WERI-Rb-1 (cell line): Measurements from ENCODE around the gene GOLGA6L10.
"Not testable (repeated sequence)": the region's sequence is repeated elsewhere in the genome, so short reads cannot be mapped to it uniquely, and the experiment has no call there.

ENCODE experiments used
- DNase-seq: peaks from one replicate; pipeline ENCODE4 v3.0.0-alpha.2; 2020
- H3K27ac ChIP-seq: fragments of 250-450 bp; sonication (Bioruptor Pico); 2 replicates; pipeline ENCODE4 v1.5.1; 2020; ENCODE audit warnings: mild to moderate bottlenecking, moderate library complexity
- H3K27me3 ChIP-seq: fragments of 250-450 bp; sonication (Bioruptor Pico); 2 replicates; pipeline ENCODE4 v1.5.1; 2021; ENCODE audit warnings: mild to moderate bottlenecking, low read depth, moderate library complexity; ENCODE audit not compliant: insufficient read depth, severe bottlenecking
- H3K36me3 ChIP-seq: fragments of 250-450 bp; sonication (Bioruptor Pico); 2 replicates; pipeline ENCODE4 v1.5.1; 2020; ENCODE audit warnings: mild to moderate bottlenecking, moderate library complexity
- H3K4me3 ChIP-seq: 2 replicates; pipeline ENCODE4 v1.5.1; 2011; ENCODE audit warnings: low read depth, mild to moderate bottlenecking, control low read depth, low read length
- H3K9me3 ChIP-seq: fragments of 250-450 bp; sonication (Bioruptor Pico); 2 replicates; pipeline ENCODE4 v1.5.1; 2021; ENCODE audit warnings: mild to moderate bottlenecking, moderate library complexity; ENCODE audit not compliant: severe bottlenecking
- TF ChIP-seq, protein P1 (sequence below): IDR thresholded peaks from 2 replicates; pipeline ENCODE4 v1.5.1; 2011; ENCODE audit warnings: low read depth, mild to moderate bottlenecking, control low read depth, inconsistent platforms, low read length

The GOLGA6L10 gene

DNA sequence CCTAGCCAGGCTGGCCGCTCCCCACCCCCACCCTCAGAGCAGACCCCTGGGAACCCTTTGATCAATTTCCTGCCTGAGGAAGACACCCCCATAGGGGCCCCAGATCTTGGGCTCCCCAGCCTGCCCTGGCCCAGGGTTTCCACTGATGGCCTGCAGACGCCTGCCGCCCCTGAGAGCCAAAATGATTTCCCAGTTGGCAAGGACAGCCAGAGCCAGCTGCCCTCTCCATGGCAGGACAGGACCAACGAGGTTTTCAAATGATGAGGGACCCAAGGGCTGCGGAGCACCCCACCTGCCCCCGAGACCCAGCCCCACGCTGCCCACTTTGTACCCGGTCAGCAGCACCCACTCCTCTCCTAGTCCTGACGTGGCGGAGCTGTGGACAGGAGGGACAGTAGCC, 21.9 kb downstream of the GOLGA6L10 start:
- not testable (repeated sequence) for H3K4me3 ChIP-seq, H3K27ac ChIP-seq, H3K9me3 ChIP-seq, H3K36me3 ChIP-seq, H3K27me3 ChIP-seq, DNase-seq

DNA sequence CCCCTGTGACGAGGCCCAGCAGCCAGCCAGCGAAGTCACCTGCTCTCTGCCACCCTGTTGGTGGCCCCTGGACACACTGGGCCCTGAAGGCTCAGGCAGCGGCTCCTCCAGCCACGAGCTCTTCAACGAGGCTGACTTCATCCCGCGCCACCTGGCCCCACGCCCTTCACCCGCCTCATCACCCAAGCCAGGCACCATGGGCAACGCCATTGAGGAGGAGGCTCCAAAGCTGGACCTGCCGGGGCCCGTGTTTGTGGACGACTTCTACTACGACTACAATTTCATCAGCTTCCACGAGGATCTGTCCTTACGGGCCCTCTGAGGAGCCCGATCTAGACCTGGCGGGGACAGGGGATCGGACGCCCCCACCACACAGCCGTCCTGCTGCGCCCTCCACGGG, 22.4 kb downstream of the GOLGA6L10 start:
- H3K9me3 ChIP-seq, H3K27me3 ChIP-seq, H3K4me3 ChIP-seq, DNase-seq, H3K27ac ChIP-seq, H3K36me3 ChIP-seq: not testable (repeated sequence)

GRCh38 chr15:82325646-82326045, 23.6 kb downstream of the GOLGA6L10 start:
- H3K27me3 ChIP-seq, H3K4me3 ChIP-seq: not testable (repeated sequence)

DNA sequence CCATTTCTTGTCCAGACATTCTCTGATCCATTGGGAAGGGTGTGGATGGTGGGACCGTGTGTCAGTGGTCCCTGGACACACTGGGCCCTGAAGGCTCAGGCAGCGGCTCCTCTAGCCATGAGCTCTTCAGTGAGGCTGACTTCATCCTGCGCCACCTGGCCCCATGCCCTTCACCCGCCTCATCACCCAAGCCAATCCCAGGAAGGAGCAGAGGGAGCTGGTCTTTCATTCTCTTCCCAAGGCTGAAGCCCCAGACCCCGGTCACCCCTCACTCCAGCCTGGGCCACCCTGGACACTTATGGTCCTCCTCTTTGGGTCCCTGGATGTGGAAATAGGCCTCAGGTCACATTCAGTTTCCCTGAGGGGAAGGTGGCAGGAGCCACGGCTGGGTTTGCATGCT, 24.4 kb downstream of the GOLGA6L10 start:
- H3K27ac ChIP-seq, H3K27me3 ChIP-seq, DNase-seq, H3K9me3 ChIP-seq, H3K4me3 ChIP-seq, H3K36me3 ChIP-seq: not testable (repeated sequence)

More at GRCh38 chr15:82325646-82326045, 23.6 kb downstream of the GOLGA6L10 start:
- not testable (repeated sequence) for H3K9me3 ChIP-seq, H3K36me3 ChIP-seq, DNase-seq, H3K27ac ChIP-seq

DNA sequence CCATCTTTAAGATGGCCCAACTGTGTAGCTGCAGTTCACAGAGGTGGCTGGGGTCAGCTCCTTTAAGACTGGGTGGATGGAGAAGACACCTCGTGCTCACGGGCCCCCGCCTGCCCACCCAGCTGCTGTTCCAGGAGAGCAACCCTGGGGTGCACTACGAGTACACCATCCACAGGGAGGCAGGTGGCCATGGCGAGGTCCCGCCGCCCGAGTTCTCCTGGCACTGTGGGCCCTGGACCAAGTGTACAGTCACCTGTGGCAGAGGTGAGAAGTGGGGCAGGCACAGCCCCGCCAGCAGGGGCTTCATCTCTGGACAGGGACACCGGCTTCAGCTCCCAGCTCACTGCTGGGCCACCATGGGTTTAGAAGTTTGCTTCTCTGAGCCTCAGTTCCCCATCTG, 26.8 kb downstream of the GOLGA6L10 start:
- H3K27me3 ChIP-seq, H3K36me3 ChIP-seq, H3K9me3 ChIP-seq, H3K27ac ChIP-seq, DNase-seq, H3K4me3 ChIP-seq: not testable (repeated sequence)

DNA sequence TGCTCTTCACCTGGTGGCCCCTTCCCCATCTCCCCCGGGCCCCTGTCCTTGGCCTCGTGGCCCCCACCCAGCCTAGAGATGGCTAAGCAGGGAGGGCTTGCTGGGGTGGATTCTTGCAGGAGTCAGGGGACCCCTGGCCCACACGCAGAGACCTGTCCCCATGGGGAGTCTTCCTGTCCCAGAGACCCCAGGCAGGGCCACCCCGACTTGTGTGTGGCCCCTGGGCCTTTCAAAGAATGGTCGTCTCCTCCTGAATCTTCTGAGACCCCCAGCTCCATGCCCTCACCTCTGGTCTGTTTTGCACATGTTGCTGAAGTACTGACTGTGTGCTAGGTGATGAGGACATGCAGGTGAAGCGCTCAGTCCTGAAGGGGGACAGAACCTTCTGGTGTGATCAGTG, 28.4 kb downstream of the GOLGA6L10 start:
- DNase-seq, H3K4me3 ChIP-seq: not testable (repeated sequence)

DNA sequence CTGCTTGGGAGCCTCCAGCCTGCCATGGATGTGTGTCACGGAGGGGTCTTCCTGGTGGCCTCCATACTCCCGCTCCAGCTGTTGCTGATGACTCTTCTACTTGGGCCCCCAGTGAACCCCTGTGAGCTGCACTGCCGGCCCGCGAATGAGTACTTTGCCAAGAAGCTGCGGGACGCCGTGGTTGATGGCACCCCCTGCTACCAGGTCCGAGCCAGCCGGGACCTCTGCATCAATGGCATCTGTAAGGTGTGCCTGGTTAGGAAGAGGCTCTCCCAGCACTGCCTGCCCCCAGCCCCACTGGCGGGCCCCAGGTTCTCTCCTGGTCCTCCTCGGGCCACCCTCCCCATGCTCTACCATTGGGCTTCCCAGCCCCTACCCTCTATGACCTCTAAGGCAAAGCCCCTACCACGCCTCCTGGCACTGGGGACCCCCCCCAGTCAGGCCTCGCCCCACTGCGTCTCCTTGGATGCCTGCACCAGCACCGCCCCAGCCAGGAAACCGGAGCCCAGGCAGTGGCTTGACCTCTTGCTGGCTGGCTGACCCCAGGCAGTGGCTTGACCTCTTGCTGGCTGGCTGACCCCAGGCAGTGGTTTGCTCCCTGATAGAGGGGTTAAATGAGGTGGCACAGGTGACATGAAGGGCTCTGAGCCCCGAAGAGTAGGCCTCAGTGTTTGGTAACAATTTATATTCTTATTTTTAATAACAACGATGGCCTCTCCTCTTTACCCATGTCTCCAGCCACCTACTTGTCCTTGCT, 29.6 kb downstream of the GOLGA6L10 start:
- H3K4me3 ChIP-seq, H3K9me3 ChIP-seq, H3K27ac ChIP-seq, H3K27me3 ChIP-seq, DNase-seq, H3K36me3 ChIP-seq: not testable (repeated sequence)

More for the DNA sequence above, 28.4 kb downstream of the GOLGA6L10 start:
- H3K36me3 ChIP-seq, H3K27me3 ChIP-seq, H3K9me3 ChIP-seq, H3K27ac ChIP-seq: not testable (repeated sequence)

DNA sequence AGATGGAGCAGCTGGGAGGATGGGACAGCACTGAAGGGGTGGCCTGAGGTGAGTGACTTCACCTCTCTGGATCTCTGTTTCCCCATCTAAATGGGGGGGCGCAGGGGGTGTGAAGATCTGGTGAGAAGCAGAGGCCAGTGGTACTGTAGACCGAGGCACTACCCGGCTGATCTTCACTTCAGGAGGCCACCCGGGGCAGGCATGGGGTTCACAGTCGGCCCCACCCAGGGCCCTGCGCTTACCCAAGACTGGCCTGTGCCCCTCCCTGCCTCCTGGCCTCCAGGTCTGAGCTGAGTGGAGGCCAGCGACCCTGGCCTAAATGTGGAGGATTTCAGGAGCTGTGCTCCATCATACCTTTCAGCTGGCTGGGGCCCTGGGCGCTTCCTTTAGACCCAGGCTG, 31.0 kb downstream of the GOLGA6L10 start:
- not testable (repeated sequence) for H3K4me3 ChIP-seq, H3K9me3 ChIP-seq, H3K27ac ChIP-seq

DNA sequence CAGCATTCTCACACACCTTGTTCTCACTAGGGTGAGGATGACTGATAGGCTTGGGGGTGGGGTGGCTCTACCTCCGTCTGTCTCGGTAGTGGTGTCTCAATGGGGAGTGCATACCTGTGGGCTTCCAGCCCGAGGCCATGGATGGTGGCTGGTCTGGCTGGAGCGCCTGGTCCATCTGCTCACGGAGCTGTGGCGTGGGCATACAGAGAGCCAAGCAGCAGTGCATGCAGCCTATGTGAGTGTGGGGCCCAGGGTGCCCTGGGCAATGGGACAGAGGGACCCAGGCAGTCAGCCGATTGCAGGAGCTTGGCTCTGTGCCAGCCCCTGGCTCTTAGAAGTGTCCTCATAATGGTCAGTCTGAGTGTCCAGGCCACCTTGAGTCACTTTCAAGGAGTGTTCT, 31.8 kb downstream of the GOLGA6L10 start:
- not testable (repeated sequence) for DNase-seq, H3K27me3 ChIP-seq

More for the DNA sequence above, 31.0 kb downstream of the GOLGA6L10 start:
- not testable (repeated sequence) for H3K36me3 ChIP-seq, DNase-seq, H3K27me3 ChIP-seq

GRCh38 chr15:82317091-82317489, 32.2 kb downstream of the GOLGA6L10 start:
- no peak for DNase-seq
- Histone ChIP-seq H3K27me3 (no peaks in the 10 kb centered on the region), H3K36me3 (no peaks in the 10 kb centered on the region), H3K27ac (no peak overlapping the region), H3K9me3 (no peaks in the 10 kb centered on the region), H3K4me3 (no peak overlapping the region)
- TF ChIP-seq, protein P1, sequence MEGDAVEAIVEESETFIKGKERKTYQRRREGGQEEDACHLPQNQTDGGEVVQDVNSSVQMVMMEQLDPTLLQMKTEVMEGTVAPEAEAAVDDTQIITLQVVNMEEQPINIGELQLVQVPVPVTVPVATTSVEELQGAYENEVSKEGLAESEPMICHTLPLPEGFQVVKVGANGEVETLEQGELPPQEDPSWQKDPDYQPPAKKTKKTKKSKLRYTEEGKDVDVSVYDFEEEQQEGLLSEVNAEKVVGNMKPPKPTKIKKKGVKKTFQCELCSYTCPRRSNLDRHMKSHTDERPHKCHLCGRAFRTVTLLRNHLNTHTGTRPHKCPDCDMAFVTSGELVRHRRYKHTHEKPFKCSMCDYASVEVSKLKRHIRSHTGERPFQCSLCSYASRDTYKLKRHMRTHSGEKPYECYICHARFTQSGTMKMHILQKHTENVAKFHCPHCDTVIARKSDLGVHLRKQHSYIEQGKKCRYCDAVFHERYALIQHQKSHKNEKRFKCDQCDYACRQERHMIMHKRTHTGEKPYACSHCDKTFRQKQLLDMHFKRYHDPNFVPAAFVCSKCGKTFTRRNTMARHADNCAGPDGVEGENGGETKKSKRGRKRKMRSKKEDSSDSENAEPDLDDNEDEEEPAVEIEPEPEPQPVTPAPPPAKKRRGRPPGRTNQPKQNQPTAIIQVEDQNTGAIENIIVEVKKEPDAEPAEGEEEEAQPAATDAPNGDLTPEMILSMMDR, result no peak

More for the DNA sequence above, 31.8 kb downstream of the GOLGA6L10 start:
- not testable (repeated sequence) for H3K4me3 ChIP-seq, H3K36me3 ChIP-seq, H3K27ac ChIP-seq, H3K9me3 ChIP-seq

- H3K27ac ChIP-seq, DNase-seq, H3K4me3 ChIP-seq, H3K36me3 ChIP-seq, H3K27me3 ChIP-seq, H3K9me3 ChIP-seq: not testable (repeated sequence)
Observed at GRCh38 chr15:82316247-82317090, 32.8 kb downstream of the GOLGA6L10 start.
